Neuron (in vitro differentiated cells): ENCODE data around the gene LRP1B.

Source experiments
- H2AFZ ChIP-seq: one replicate; pipeline ENCODE4 v1.6.1; 2013; ENCODE audit warnings: low read depth, mild to moderate bottlenecking, inconsistent platforms, low read length, moderate library complexity
- H3K27me3 ChIP-seq: one replicate; pipeline ENCODE4 v1.6.1; 2013; ENCODE audit warnings: low read length; ENCODE audit not compliant: insufficient read depth
- H3K36me3 ChIP-seq: one replicate; pipeline ENCODE4 v1.6.1; 2013; ENCODE audit warnings: low read length; ENCODE audit not compliant: insufficient read depth
- H3K4me1 ChIP-seq: one replicate; pipeline ENCODE4 v1.6.1; 2013; ENCODE audit warnings: low read length; ENCODE audit not compliant: insufficient read depth
- H3K4me3 ChIP-seq: 2 replicates; pipeline ENCODE4 v1.5.1; 2013; ENCODE audit warnings: mild to moderate bottlenecking, low read length, moderate library complexity
- H3K9me3 ChIP-seq: one replicate; pipeline ENCODE4 v1.6.1; 2013; ENCODE audit warnings: low read length

The LRP1B gene

DNA sequence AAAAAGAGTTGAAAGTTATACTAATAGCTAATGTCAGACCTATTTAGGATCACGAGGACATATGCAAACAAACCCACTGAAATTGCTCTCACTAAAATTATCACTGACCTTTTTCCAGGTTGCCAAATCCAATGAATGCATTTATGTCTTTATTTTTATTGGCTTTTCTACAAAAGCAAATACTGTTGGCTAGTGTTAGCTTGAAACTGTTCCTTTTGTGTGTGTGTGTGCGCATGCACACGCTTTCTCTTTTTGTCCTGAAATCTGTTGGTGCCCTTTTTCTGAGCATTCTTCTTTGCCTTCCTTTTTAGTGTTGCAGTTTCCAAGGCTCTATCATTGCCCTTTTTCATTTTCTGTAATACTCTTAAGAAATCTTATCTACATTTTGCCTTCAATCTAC lies 1269.2 kb downstream of the LRP1B start:
- no peaks in the 10 kb centered on the region for H3K27me3 ChIP-seq
- no peak overlapping the region for H2AFZ ChIP-seq
- no peaks in the 10 kb centered on the region for H3K9me3 ChIP-seq
- no peaks in the 10 kb centered on the region for H3K4me1 ChIP-seq
- no peaks in the 10 kb centered on the region for H3K36me3 ChIP-seq
- H3K4me3 ChIP-seq, result no peak overlapping the region

DNA sequence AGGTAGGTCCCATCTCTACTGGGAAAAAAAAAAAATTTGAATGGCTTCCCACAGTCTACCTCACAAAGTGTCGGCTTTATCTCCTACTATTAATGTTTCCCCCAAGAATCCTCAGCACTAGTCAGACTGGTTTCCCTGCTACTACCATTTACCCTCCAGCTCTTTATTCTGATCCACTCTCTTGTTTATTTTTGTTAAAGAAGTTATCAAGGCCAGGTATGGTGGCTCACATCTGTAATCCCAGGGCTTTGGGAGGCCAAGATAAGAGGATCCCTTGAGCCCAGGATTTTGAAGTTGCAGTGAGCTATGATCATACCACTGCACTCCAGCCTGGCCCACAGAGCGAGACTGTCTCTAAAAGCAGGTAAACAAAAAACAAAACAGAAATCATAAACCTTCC lies 1275.3 kb downstream of the LRP1B start:
- Histone ChIP-seq H3K36me3 (no peaks in the 10 kb centered on the region), H2AFZ (no peak overlapping the region), H3K27me3 (no peaks in the 10 kb centered on the region), H3K9me3 (no peaks in the 10 kb centered on the region), H3K4me1 (no peaks in the 10 kb centered on the region), H3K4me3 (no peak overlapping the region)

DNA sequence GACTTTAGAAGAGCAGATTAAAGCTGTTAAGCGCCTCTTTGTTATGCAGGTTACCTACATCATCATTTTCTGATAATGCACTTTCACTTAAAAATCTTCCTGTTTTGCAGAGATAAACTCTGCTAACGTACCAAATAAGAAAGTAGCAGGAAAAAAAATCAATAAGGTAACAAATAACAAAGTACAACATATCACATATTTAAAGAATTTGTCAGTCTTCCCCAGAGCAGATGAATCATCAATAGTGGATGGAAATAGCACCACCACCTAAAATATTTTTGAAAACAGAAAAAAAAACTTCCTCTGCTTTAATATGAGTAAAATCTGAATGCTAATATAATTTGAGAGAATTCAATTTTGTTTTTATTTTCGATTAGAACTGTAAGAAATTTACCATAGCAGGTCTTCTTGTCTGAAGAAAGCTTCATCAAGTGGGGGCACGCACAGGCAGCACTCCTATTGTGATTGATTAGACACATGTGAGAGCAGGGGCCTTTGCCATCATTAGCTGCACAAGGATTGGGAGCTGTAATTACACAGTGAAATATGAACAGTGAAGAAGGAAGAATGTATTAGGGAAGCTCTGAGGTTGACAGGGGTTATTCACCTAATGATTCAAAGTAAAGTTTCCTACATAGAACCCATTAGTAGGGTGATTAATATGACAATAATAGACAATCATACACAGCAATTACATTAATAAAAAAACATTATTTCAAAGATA lies 1279.4 kb downstream of the LRP1B start:
- no peak overlapping the region for H2AFZ ChIP-seq
- peaks cover 6% of the 10 kb centered on the region for H3K4me1 ChIP-seq
- H3K9me3 ChIP-seq, result no peaks in the 10 kb centered on the region
- H3K36me3 ChIP-seq, result no peaks in the 10 kb centered on the region
- H3K4me3 ChIP-seq, result no peak overlapping the region
- H3K27me3 ChIP-seq, result no peaks in the 10 kb centered on the region

DNA sequence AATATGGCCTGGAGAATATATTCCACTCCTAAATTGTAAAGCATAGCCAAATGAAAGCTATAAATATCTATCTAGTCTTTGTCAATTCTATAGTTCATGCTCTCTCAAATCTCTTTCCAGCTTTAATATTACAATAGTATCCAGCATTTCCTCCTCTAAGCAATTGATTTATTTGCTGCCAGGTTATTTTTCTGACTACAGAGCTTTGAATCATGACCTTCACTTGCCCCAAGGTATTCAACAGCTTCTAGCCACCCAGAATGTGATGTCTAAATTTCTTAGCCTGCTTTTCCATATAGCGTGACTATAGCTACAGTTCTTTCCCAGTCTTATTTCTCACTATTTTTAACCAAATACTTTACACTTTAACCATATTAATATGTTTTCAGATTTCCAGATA lies 1287.6 kb downstream of the LRP1B start:
- H3K4me1 ChIP-seq, result peaks cover 8% of the 10 kb centered on the region
- H3K9me3 ChIP-seq, result no peaks in the 10 kb centered on the region
- H3K36me3 ChIP-seq, result no peaks in the 10 kb centered on the region
- no peak overlapping the region for H3K4me3 ChIP-seq
- no peak overlapping the region for H2AFZ ChIP-seq
- H3K27me3 ChIP-seq, result no peaks in the 10 kb centered on the region

DNA sequence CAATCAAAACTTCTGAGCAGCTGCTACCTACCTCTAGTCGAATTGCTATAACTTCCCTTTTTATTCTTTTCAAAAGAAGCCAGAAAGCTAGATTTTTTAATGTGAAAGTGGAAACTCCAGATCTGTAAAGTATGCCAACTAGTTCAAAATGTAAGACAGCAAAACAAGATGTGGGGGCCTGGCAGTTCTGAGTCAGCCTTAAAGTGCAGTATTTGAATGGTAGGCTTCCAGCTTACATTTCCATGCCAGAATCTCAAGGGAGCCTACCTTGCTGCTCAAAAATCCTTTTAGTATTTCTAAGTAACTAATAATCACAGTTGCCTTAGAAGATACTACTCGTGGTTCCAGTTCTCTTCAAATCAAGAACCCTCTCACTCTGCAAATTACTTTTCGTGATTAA lies 1288.7 kb downstream of the LRP1B start:
- H3K27me3 ChIP-seq, result no peaks in the 10 kb centered on the region
- H2AFZ ChIP-seq, result no peak overlapping the region
- H3K9me3 ChIP-seq, result no peaks in the 10 kb centered on the region
- H3K36me3 ChIP-seq, result no peaks in the 10 kb centered on the region
- H3K4me3 ChIP-seq, result no peak overlapping the region
- peaks cover 8% of the 10 kb centered on the region for H3K4me1 ChIP-seq

DNA sequence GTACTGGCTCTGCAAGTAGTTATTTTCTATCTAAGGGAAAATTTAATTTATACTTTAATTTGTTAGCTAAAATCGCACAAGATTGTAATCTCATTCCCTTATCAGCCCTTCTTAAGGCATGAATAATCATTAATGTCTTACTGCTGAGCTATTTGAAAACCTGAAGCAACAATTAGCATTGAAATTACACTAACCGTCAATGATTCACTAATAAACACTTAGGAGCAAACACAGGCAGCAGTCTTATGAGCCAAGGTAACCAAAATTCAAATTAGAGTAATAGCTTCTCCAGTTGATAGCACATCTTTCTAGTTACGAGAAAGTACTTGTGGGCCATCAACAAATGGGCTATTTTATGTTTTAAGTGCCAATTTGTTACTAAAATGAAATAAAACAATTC lies 1289.7 kb downstream of the LRP1B start:
- Histone ChIP-seq H3K4me1 (no peaks in the 10 kb centered on the region), H3K27me3 (no peaks in the 10 kb centered on the region), H2AFZ (no peak overlapping the region), H3K4me3 (no peak overlapping the region), H3K9me3 (no peaks in the 10 kb centered on the region), H3K36me3 (no peaks in the 10 kb centered on the region)

DNA sequence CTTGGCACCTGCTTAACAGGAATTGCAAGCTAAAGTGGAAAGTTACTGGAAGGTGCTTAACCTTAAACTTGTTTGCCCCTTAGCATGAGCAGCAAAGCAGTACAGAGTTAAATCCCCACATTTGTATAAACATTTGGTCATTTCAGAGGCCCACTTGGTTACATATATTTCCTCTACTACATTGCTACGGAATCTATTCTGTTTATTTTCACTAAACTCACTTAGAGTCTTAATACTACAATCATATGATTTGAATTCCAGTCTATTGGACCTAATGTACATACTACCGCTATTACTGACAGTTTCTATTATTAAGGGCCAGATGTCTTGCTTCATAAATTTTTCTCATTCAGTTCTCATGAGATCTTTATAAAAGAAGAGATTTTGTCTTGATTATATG lies 1294.0 kb downstream of the LRP1B start:
- Histone ChIP-seq H3K36me3 (no peaks in the 10 kb centered on the region), H3K4me1 (no peaks in the 10 kb centered on the region), H3K27me3 (no peaks in the 10 kb centered on the region), H2AFZ (no peak overlapping the region), H3K9me3 (no peaks in the 10 kb centered on the region), H3K4me3 (no peak overlapping the region)

DNA sequence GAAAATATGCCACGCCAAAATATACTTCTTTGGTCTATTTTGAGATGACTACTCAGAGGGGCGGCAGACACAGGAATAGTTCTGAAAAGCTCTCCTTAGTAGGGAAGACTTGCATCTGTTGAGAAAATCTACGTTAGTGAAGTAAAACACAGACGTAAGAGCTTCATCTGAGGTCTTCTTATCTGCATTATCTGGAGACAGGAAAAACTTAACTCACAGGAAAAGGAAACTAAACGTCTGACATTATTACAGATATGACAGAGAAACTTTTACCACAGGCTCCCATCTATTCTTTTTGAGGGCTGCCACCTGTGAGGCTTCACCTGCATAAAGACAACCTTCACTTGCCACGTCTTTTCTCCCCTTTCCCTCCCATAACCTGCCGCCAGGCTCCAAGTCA lies 1295.7 kb downstream of the LRP1B start:
- Histone ChIP-seq H3K9me3 (no peaks in the 10 kb centered on the region), H3K27me3 (no peaks in the 10 kb centered on the region), H3K4me1 (no peaks in the 10 kb centered on the region), H3K36me3 (no peaks in the 10 kb centered on the region), H2AFZ (no peak overlapping the region), H3K4me3 (no peak overlapping the region)

DNA sequence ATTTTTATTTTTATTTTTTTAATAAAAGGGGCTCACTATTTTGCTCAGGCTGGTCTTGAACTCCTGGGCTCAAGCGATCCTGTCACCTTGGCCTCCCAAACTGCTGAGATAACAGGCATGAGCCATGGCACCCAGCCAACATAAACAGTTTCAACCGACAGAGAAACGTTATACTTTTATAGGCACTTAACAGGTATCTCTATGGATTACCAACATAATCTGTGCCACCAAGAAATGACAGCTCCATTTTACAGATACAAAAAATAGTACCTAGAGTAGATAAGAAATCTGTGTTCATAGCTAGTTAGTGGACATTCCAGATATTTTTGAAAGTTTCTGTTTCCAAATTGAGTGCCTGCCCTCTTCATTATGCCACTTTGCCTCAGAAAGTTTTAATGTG lies 1316.7 kb downstream of the LRP1B start:
- no peaks in the 10 kb centered on the region for H3K9me3 ChIP-seq
- H3K36me3 ChIP-seq, result no peaks in the 10 kb centered on the region
- no peak overlapping the region for H2AFZ ChIP-seq
- no peaks in the 10 kb centered on the region for H3K27me3 ChIP-seq
- no peaks in the 10 kb centered on the region for H3K4me1 ChIP-seq
- no peak overlapping the region for H3K4me3 ChIP-seq

DNA sequence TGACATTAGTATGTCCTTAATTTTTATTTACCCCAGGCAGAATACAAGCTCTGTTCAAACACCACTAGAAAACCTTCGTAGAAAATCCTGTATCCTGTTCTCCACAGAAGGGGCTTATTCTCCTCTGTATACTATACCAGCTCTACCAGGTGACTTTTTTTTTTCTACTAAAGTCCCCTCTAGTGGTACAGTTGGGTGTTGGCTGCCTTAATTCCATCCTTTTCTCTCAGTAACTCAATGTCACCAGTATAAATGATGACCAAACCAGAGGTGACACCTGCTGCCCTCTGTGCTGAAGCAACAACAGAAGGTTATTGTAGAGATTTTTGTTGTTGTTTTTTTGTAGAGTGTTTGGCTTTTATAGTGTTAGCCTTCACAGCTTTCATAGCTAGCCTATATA lies 1322.0 kb downstream of the LRP1B start:
- no peaks in the 10 kb centered on the region for H3K4me1 ChIP-seq
- H3K4me3 ChIP-seq, result no peak overlapping the region
- H3K9me3 ChIP-seq, result no peaks in the 10 kb centered on the region
- no peak overlapping the region for H2AFZ ChIP-seq
- no peaks in the 10 kb centered on the region for H3K36me3 ChIP-seq
- H3K27me3 ChIP-seq, result no peaks in the 10 kb centered on the region

DNA sequence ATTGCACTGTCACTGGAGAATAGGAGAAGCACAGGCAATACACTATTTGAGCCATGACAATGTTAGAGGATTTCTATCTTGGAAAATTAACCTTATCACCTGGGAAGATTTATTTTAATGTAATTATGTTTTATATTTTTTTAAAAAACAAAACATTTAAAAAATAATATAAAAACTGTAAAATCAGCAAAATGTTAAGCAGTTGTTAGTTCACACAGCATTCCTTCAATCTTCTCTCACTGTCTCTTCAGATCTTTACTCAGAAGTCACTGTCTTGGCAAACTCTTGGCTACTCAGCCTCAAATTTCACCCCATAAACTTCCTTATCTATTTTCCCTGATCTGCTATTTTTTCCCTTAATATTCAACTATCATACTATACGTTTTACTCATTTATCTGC lies 1322.6 kb downstream of the LRP1B start:
- no peaks in the 10 kb centered on the region for H3K4me1 ChIP-seq
- no peaks in the 10 kb centered on the region for H3K27me3 ChIP-seq
- H2AFZ ChIP-seq, result no peak overlapping the region
- H3K9me3 ChIP-seq, result no peaks in the 10 kb centered on the region
- H3K36me3 ChIP-seq, result no peaks in the 10 kb centered on the region
- H3K4me3 ChIP-seq, result no peak overlapping the region

DNA sequence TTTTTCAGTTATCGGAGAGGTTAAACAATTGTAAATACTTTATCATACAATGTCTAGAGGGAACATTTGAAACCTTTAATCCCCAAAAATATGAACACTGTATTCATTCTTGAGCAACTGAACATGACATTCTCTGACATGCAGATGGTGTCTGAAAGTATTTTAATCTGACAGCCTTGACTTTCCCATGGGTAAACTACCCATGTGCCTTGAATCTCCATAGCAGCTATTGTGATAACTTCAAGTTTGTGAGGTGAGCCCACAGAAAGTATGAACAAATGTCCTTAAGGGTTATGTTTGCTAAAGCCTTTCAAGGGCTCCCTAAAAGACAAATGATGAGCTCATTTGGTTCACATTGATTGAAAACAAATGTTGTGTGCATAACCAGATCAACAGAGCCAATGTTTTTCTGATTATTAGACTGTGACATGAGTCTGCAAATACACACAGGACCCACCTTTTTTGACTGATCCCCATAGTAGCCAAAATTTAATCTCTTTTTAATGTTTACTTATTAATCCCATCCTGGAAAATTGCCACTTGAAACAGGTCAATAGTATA lies 1326.0 kb downstream of the LRP1B start:
- no peaks in the 10 kb centered on the region for H3K36me3 ChIP-seq
- H3K9me3 ChIP-seq, result no peaks in the 10 kb centered on the region
- H3K4me3 ChIP-seq, result no peak overlapping the region
- no peak overlapping the region for H2AFZ ChIP-seq
- H3K4me1 ChIP-seq, result no peaks in the 10 kb centered on the region
- no peaks in the 10 kb centered on the region for H3K27me3 ChIP-seq

DNA sequence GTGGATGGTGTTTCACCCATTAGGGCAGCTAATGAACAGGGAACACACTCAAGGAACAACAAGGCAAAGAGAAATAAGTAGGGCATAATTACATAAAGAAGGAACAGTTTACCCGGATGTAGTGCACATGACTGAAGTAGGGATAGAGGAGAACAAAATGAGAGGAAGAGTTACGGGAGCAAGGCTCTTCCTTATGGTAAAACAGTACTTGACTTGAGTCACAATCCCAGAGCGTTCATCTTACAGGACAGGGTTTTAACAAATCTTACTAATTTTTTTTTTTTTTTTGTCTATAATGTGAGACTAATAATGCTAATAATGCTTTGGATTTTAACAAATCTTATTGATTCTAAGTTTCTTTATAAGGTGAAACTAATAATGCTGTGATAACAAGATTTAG lies 1329.5 kb downstream of the LRP1B start:
- Histone ChIP-seq H3K27me3 (no peaks in the 10 kb centered on the region), H3K4me3 (no peak overlapping the region), H2AFZ (no peak overlapping the region), H3K9me3 (no peaks in the 10 kb centered on the region), H3K36me3 (no peaks in the 10 kb centered on the region), H3K4me1 (no peaks in the 10 kb centered on the region)

DNA sequence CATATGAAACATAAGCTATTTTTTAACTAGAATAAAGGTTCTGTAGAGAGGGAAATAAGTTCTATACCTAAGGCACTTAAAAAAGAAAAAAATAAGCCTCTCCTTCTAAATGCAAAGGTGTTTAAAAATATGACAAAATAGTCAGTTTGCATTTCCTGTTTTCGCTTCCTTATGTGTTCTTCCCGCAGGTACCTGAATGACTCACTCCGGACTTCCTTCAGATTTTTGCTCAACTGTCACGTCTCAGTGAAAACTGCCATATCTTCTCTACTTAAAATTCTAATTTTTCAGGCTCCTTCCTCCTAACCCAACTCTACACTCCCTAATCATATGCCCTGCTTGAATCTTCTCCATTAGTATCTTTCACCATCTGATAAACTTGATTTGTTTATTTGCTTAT lies 1333.1 kb downstream of the LRP1B start:
- H3K4me3 ChIP-seq, result no peak overlapping the region
- H3K27me3 ChIP-seq, result no peaks in the 10 kb centered on the region
- no peaks in the 10 kb centered on the region for H3K9me3 ChIP-seq
- H3K36me3 ChIP-seq, result no peaks in the 10 kb centered on the region
- no peaks in the 10 kb centered on the region for H3K4me1 ChIP-seq
- no peak overlapping the region for H2AFZ ChIP-seq
